GM23248 (cell line): Measurements from ENCODE around the gene KRTAP2-1. TPM values are rescaled to one million over a fixed set of nuclear protein-coding genes. Genes with fewer than 3 reads are reported as not detected.
"Not testable (repeated sequence)": the region's sequence is repeated elsewhere in the genome, so short reads cannot be mapped to it uniquely, and the experiment has no call there.

ENCODE experiments used
- DNase-seq: peaks from one replicate; pipeline ENCODE4 v3.0.0-alpha.2; 2015
- H2AFZ ChIP-seq: fragments of 200-600 bp; sonication (generic); 2 replicates; pipeline ENCODE4 v1.6.1; 2016; ENCODE audit warnings: antibody characterized with exemption
- H3F3A ChIP-seq: fragments of 200-600 bp; sonication (generic); 2 replicates; pipeline ENCODE4 v1.6.1; 2016; ENCODE audit warnings: mild to moderate bottlenecking, antibody characterized with exemption, mixed run types; ENCODE audit not compliant: insufficient read depth
- H3K27ac ChIP-seq: fragments of 200-600 bp; sonication (generic); 2 replicates; pipeline ENCODE4 v1.5.1; 2016; ENCODE audit warnings: mild to moderate bottlenecking
- H3K27me3 ChIP-seq: fragments of 200-600 bp; sonication (generic); replicated peaks from 2 replicates; pipeline ENCODE4 v1.6.1; 2016; ENCODE audit warnings: mild to moderate bottlenecking; ENCODE audit not compliant: insufficient read depth
- H3K36me3 ChIP-seq: fragments of 200-600 bp; sonication (generic); 2 replicates; pipeline ENCODE4 v1.6.1; 2016; ENCODE audit warnings: low read depth, mild to moderate bottlenecking
- H3K4me1 ChIP-seq: fragments of 200-600 bp; sonication (generic); 2 replicates; pipeline ENCODE4 v1.6.1; 2016; ENCODE audit warnings: mild to moderate bottlenecking; ENCODE audit not compliant: insufficient read depth
- H3K4me2 ChIP-seq: fragments of 200-600 bp; sonication (generic); one replicate; pipeline ENCODE4 v1.6.1; 2016; ENCODE audit warnings: mild to moderate bottlenecking; ENCODE audit not compliant: unreplicated experiment
- H3K4me3 ChIP-seq: fragments of 200-600 bp; sonication (generic); 2 replicates; pipeline ENCODE4 v1.5.1; 2016; ENCODE audit warnings: mild to moderate bottlenecking
- H3K79me2 ChIP-seq: fragments of 200-600 bp; sonication (generic); 2 replicates; pipeline ENCODE4 v1.6.1; 2016; ENCODE audit warnings: mild to moderate bottlenecking; ENCODE audit not compliant: insufficient read depth
- H3K9ac ChIP-seq: fragments of 200-600 bp; sonication (generic); 2 replicates; pipeline ENCODE4 v1.6.1; 2016; ENCODE audit warnings: mild to moderate bottlenecking
- H3K9me2 ChIP-seq: fragments of 200-600 bp; sonication (generic); 2 replicates; pipeline ENCODE4 v1.6.1; 2016; ENCODE audit warnings: mixed run types, mild to moderate bottlenecking, moderate library complexity; ENCODE audit not compliant: insufficient read depth
- H3K9me3 ChIP-seq: fragments of 200-600 bp; sonication (generic); one replicate; pipeline ENCODE4 v1.6.1; 2017; ENCODE audit warnings: low read depth
- H4K20me1 ChIP-seq: fragments of 200-600 bp; sonication (generic); 2 replicates; pipeline ENCODE4 v1.6.0; 2016; ENCODE audit not compliant: insufficient read depth
- EZH2 ChIP-seq: fragments of 200-600 bp; sonication (generic); IDR thresholded peaks from 2 replicates; pipeline ENCODE4 v1.6.1; 2018; ENCODE audit warnings: antibody characterized with exemption, mild to moderate bottlenecking; ENCODE audit not compliant: insufficient read depth, poor library complexity, severe bottlenecking
- EZH2phosphoT487 ChIP-seq: fragments of 200-600 bp; sonication (generic); IDR thresholded peaks from 2 replicates; pipeline ENCODE4 v1.6.1; 2018; ENCODE audit warnings: antibody characterized with exemption, moderate library complexity, mild to moderate bottlenecking, low read depth; ENCODE audit not compliant: insufficient read depth
- WGBS, 2 experiments: methylation state at CpG; one replicate each; pipeline ENCODE4 v1.1.6; 2015 to 2017; ENCODE audit warnings: low lambda C conversion rate in 2 of 2, low coverage in 1 of 2; ENCODE audit errors: missing lambda C conversion rate in 2 of 2; 5-methylcytosine and 5-hydroxymethylcytosine counted together
- in situ Hi-C: fragments of 300-500 bp; cut with MboI; formaldehyde crosslinking; loops from 2 replicates; pipeline ENCODE4 v1.15.0; 2020
- polyA plus RNA-seq: library from polyadenylated mRNA; unstranded; fragments of >200 nt; fragmentation: Nextera tagmentation; extraction: Ambion mirVana; gene quantifications from 2 replicates; pipeline ENCODE4 v1.2.1, GENCODE V29; 2016
- total RNA-seq: library from RNA; depleted of rRNA; stranded (reverse); fragments of >200 nt; shearing (Covaris generic); gene quantifications from 2 replicates; pipeline ENCODE4 v1.2.3, GENCODE V29; 2014

KRTAP2-1 gene
- total and polyA plus RNA-seq, 2 experiments from 2014 or later = not detected

- Histone ChIP-seq H3K9me3 (no peaks in the 10 kb centered on the region), H3K9me2 (no peaks in the 10 kb centered on the region), H3K4me2 (peak overlapping the region; percentile 19), H3K4me1 (peaks cover 50% of the 10 kb centered on the region), H3F3A (peaks cover 55% of the 10 kb centered on the region), H3K4me3 (no peak overlapping the region), H3K27me3 (no peaks in the 10 kb centered on the region), H4K20me1 (no peaks in the 10 kb centered on the region), H2AFZ (no peak overlapping the region), H3K27ac (peak overlapping the region; percentile 85), H3K9ac (peak overlapping the region; percentile 18), H3K36me3 (0 out of 2 replicates have a peak, but pooled peaks cover under 1% of the 10 kb centered on the region), H3K79me2 (no peaks in the 10 kb centered on the region)
- in situ Hi-C loops = no loop called here
- 48 to 61% methylated on average over 5 of the region's 5 CpGs for WGBS, 2 experiments
- DNase-seq = peak; percentile 20
- no peak for TF ChIP-seq EZH2phosphoT487
- no peak for TF ChIP-seq EZH2
These were observed 11.6 kb upstream of the KRTAP2-1 start for GRCh38 chr17:41058741-41059140.

GRCh38 chr17:41057547-41057946, 10.4 kb upstream of the KRTAP2-1 start:
- no peaks in the 10 kb centered on the region for H3K79me2 ChIP-seq
- peaks cover 6% of the 10 kb centered on the region; the same call in 1 of the 2 replicates for H3K36me3 ChIP-seq
- no peaks in the 10 kb centered on the region for H3K9me2 ChIP-seq
- no peak overlapping the region for H3K4me2 ChIP-seq
- no peaks in the 10 kb centered on the region for H3K27me3 ChIP-seq
- in situ Hi-C loops = no loop called here
- DNase-seq = no peak
- H3K4me1 ChIP-seq = peaks cover 47% of the 10 kb centered on the region
- H3K9me3 ChIP-seq = no peaks in the 10 kb centered on the region
- WGBS, 2 experiments = 96 to 100% methylated on average over 1 of the region's 1 CpG
- H3K4me3 ChIP-seq = no peak overlapping the region
- H2AFZ ChIP-seq = no peak overlapping the region
- no peak overlapping the region for H3K27ac ChIP-seq
- H3K9ac ChIP-seq = no peak overlapping the region
- H3F3A ChIP-seq = peaks cover 55% of the 10 kb centered on the region
- no peak for TF ChIP-seq EZH2
- no peak for TF ChIP-seq EZH2phosphoT487
- no peaks in the 10 kb centered on the region for H4K20me1 ChIP-seq

GRCh38 chr17:41055130-41055529, 8.0 kb upstream of the KRTAP2-1 start, which contains the start of gene KRTAP2-2:
Gene KRTAP2-2, minus strand, starts transcription at chr17:41055230. Its CDS starts 19 bp downstream, at chr17:41055211.
- in situ Hi-C loops, H3K27ac ChIP-seq, H3K4me3 ChIP-seq, DNase-seq, H3K9me3 ChIP-seq, H4K20me1 ChIP-seq, H3K9ac ChIP-seq, H3K27me3 ChIP-seq, H3K79me2 ChIP-seq, H2AFZ ChIP-seq, H3K4me2 ChIP-seq, H3K9me2 ChIP-seq, H3K36me3 ChIP-seq: not testable (repeated sequence)
- Histone ChIP-seq H3K4me1 (peaks cover 27% of the 10 kb centered on the region), H3F3A (peaks cover 34% of the 10 kb centered on the region)
- 46 to 50% methylated on average over 1 of the region's 6 CpGs for WGBS, 2 experiments

GRCh38 chr17:41054556-41054955, 7.4 kb upstream of the KRTAP2-1 start:
- H2AFZ ChIP-seq, H3K9ac ChIP-seq, H3K79me2 ChIP-seq, H4K20me1 ChIP-seq, H3K9me2 ChIP-seq, H3K4me3 ChIP-seq, in situ Hi-C loops, H3K27ac ChIP-seq, H3K27me3 ChIP-seq, H3K4me2 ChIP-seq, H3K36me3 ChIP-seq, H3K9me3 ChIP-seq, DNase-seq: not testable (repeated sequence)
- WGBS, 2 experiments = 67 to 93% methylated on average over 7 to 9 of the region's 9 CpGs
- Histone ChIP-seq H3K4me1 (peaks cover 23% of the 10 kb centered on the region), H3F3A (peaks cover 36% of the 10 kb centered on the region)

- no peak for TF ChIP-seq EZH2
- no peak for TF ChIP-seq EZH2phosphoT487
- no peak overlapping the region for H2AFZ ChIP-seq
- H3K79me2 ChIP-seq = no peaks in the 10 kb centered on the region
- no peak overlapping the region for H3K27ac ChIP-seq
- H3K4me2 ChIP-seq = no peak overlapping the region
- H3F3A ChIP-seq = peaks cover 34% of the 10 kb centered on the region
- peaks cover 22% of the 10 kb centered on the region for H3K4me1 ChIP-seq
- no peaks in the 10 kb centered on the region for H3K9me3 ChIP-seq
- H3K9ac ChIP-seq = no peak overlapping the region
- no peak overlapping the region for H3K4me3 ChIP-seq
- no peaks in the 10 kb centered on the region for H3K9me2 ChIP-seq
- H3K36me3 ChIP-seq = peaks cover 6% of the 10 kb centered on the region; the same call in 1 of the 2 replicates
- in situ Hi-C loops = no loop called here
- WGBS, 2 experiments = 94 to 99% methylated on average over 4 of the region's 4 CpGs
- no peaks in the 10 kb centered on the region for H3K27me3 ChIP-seq
- H4K20me1 ChIP-seq = no peaks in the 10 kb centered on the region
- DNase-seq = no peak
These were observed 6.9 kb upstream of the KRTAP2-1 start for GRCh38 chr17:41054025-41054424.
